CD4-positive, alpha-beta T cell treated with Interleukin-17A for 4 hours (primary cell): ENCODE results near the gene FAM163A.

Experiments
- DNase-seq: peaks from one replicate; pipeline ENCODE4 v3.0.0-alpha.2; 2020; ENCODE audit warnings: mixed read lengths

The FAM163A gene

GRCh38 chr1:179753061-179753460 is 10.0 kb downstream of the FAM163A start:
- DNase-seq = no peak

DNA sequence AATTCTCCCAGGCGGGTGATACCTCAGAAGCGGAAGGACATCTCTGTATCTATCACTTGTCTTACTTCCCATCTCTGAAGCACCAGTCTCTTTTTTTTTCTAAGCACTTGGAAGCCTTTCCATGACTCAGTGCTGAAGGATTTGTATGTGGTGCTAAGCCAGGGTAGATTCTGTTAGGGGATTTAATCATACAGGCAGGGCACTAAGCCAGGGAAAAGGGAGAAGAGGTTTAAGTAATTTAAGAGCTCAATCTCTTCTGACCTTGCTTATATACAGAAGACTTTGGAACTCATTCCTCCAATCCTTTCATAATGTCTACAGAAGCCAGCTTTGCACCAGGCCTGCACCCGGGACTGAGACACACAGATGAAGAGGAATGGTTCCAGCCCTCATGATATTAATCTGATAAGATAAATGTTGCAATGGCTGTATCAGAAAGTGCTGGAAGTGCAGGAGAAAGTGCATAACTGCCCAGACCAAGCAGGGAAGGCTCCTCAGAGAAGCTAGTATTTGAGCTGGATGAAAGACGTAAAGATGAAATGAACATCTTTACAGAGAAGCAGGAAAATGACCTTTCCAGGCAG is 11.0 kb downstream of the FAM163A start:
- no peak for DNase-seq

DNA sequence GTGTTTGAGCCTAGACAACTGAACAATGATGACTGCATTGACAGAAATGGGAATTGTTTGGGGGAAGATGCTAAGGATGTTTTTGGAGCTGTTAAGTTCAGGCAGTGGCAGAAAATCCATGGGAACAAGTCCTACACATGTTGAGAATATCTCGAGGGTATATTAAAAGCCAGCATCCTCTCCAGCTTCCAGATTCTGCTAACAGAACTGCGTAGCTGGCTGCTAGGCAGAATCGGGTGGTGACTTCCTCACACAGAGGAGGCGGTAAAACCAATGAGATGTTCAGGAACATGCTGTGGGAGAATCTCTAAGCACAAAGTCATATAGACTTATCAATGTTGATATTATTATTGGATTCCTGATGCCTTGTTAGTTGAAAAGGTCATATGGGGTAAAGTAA is 14.8 kb downstream of the FAM163A start:
- no peak for DNase-seq

GRCh38 chr1:179760521-179760920 is 17.4 kb downstream of the FAM163A start:
- DNase-seq = no peak

GRCh38 chr1:179761296-179761695 is 18.2 kb downstream of the FAM163A start:
- no peak for DNase-seq

- DNase-seq = no peak
Measured at GRCh38 chr1:179761846-179762640, 19.0 kb downstream of the FAM163A start.

- no peak for DNase-seq
Measured at GRCh38 chr1:179767177-179767581, 24.1 kb downstream of the FAM163A start.

- no peak for DNase-seq
Measured at GRCh38 chr1:179767996-179768395, 24.9 kb downstream of the FAM163A start.

DNA sequence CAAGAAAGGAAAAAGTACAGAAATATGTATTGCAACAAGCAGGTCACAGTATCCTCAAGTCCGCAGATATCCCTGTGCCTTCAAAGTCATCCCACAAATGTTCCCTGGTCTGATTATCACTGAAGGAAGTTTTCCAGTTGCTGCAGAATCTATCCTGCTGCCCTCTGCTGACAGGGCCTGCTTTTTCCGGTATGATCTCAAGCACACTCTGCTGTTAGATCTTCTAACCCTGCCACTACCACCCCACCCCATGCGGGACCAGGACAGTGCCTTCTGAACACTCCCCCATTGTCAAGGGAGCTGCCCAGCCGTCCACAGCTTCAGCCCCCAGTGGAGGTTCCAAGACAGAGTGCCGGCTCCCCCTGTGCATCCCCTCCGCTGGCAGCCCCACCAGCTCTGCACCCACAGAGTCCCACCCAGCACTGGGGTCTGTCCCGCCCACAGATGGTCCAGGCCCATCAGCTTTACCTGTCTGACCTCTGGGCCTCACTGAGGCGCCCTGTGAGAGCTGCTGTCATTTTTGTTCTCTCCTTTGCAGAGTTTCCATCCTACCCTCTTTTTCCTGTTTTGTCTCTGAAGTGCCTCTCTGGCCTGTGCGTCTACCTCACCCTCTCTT is 27.9 kb downstream of the FAM163A start:
- no peak for DNase-seq

DNA sequence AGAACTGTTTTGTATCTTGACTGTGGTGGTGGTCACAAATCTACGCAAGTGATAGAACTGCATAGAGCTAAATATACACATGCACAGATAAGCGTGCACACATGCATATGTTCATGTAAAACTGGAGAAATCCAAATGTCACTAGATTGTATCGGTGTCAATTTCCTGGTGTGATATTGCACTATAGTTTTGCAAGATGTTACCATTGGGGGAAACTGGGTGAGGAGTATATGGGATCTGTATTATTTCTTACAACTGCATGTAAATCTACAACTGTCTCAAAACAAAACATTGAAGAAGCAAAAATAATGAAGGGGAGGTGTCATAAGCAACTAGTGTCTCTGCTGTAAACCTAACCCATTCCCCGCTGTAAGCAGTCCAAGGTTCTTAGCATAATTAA is 30.2 kb downstream of the FAM163A start:
- no peak for DNase-seq

- DNase-seq = no peak
Measured at GRCh38 chr1:179774000-179774399, 30.9 kb downstream of the FAM163A start.

- DNase-seq = no peak
Measured at GRCh38 chr1:179774566-179774965, 31.5 kb downstream of the FAM163A start.

DNA sequence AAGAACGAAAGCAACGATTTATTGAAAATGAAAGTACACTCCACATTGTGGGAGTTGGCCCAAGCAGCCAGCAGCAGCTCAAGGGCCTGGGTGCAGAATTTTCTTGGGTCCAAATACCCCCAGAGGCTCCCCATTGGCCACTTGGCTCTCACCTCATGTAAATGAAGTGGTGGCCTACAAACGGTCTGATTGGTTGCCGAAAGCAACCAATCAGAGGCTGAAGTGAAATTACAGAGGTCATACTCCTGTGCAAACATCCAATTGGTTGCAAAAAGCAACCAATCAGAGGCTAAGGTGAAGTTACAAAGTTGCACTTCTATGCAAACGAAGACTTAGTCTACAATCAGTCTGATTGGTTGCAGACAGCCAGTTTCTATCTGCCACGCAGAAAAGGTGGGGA is 31.9 kb downstream of the FAM163A start:
- no peak for DNase-seq

DNA sequence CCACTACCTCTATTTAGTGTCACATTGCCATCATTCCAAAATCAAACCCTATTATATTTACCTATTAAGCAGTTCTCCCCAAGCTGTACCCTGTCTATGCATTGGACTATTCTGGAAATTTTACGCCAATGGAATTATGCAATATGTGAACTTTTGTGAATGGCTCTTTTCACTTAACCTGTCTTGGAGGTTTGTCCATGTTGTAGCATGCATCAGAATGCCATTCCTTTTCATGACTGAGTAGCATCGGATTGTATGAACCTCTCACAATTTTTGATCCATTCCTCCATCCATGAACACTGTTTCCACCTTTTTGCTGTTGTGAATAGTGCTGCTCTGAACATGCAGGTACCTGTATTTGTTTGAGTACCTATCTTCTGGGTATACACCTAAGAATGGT is 33.7 kb downstream of the FAM163A start:
- no peak for DNase-seq

DNA sequence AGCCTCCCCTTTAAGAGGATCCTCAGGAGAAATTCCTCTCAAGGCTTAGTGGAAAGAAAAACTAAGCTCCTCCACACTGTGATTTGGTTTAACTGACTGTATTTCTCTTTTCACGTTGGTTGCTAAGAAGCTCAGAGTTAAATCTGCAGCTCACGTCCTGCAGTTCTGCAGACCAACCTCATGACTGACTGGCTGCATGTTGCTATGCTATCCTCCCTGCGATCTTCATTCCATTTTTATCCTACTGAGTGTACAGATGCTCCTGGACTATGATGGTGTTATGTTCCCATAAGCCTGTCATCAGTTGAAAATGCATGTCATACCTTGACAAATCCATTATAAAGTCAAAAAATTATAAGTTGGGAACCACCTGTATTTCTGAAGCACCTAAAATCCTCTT is 34.6 kb downstream of the FAM163A start:
- DNase-seq = no peak

GRCh38 chr1:179779645-179780272 is 36.7 kb downstream of the FAM163A start:
- no peak for DNase-seq

DNA sequence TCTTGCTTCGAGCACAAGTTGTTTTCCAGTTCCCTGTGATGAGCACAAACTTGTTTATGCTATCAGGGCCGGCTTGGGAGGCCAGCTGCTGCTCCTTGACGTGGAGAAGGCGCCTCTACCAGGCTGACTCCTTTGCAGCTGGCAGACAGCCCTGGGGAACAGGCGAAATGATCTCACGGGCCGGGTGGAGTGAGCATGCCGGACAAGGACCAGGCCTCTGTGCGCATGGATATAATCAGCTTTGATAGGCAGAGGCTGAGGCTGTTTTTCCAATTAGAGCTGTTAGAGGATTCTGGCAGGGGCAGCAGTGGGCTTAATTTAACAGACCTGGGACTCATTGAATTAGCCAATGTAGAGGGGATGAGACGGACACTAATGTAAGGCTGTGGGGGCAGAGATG is 38.9 kb downstream of the FAM163A start:
- DNase-seq = no peak

DNA sequence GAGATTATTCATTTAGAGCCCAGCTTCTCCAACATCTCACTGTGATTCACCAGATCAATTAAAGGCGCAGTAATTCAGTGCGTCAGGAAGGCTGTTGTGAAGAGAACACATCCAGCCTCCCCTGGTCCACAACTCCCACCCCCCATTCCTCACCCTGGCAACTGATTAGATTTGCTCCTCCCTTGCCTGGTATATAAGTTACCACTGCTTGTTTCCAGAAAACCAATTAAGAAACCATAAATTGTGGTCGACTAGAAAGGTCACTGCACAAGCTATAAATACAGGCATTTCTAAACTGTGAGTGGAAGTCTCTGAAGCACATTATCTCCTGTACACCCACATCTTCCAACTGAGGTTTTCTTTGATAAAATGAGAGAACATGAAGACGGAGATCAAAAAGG is 41.9 kb downstream of the FAM163A start:
- DNase-seq = no peak

DNA sequence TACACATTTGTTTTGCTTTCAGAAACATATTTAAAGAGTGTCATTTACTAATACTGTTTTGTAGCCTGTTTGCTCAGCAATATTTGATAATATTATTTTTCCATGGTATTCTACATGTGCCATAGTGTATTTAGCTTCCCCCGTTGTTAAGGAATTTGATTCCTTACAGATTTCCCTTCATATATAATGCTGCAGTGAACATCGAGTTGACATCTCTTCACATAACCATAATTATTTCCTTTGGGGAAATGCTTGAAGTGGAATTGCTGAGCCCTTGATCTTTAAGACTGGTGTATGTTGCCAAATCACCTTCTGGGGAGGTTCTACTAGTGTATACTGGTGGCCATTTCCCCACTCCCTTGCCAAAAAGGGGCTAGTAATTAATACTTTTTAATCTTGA is 42.6 kb downstream of the FAM163A start:
- DNase-seq = no peak

DNA sequence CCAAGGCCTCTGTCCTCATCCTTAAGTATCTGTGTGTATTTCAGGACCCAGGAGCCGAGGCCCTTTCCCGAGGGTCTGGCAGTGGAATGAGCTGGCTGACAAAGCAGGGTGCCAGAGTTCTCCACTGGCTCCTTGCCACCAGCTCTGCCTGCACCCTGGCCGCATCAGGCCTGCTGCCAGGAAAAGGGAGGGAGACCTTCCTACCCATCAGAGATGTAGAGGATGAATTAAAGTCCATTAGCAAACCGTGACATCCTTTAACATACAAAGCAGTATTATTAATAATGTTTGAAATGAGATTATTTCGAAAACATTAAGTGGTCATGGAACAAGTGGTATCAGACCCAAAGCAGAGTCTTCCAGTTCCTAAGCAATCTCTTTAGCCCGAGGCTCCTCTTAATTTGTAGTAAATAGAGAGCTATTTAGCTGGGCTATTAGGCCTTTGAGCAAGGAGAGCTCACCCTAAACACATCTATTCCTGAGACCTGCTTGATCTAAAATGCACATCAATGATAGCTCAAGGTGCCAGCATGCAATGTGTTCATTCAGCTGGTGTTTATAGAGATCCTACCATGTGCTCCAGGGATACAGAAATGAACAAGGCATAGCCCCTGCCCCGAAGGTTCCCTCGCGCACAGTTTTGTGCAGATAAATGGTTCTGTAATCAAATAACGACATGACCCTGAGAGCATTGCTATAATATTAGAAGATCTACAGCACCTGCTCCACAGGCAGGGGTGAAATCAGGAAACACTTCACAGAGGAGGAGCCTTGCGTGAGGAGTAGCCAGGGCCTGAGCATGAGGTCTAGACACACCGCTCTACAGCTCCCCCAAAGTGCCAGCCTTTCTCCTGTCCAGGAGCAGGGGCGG is 44.0 kb downstream of the FAM163A start:
- DNase-seq = no peak

GRCh38 chr1:179788259-179788658 is 45.2 kb downstream of the FAM163A start:
- DNase-seq = no peak

DNA sequence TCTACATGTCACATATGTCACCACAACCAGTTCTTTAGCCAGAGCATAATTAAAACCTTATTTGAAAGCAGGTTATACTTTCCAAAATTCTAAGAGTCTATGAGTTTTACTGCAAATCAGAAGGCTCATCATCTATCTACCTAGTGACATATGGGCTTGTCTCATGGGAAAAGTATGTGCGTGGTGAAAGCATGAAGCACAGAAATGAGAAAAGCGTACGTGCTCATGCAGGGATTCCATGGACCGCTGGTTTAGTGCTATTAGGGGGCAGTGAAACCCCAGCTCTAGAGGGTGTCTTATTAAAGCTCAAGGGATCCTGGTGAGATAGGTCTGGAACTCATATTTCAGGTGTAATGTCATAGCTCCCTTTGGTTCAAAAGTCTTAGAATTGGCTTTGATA is 50.2 kb downstream of the FAM163A start:
- DNase-seq = no peak

DNA sequence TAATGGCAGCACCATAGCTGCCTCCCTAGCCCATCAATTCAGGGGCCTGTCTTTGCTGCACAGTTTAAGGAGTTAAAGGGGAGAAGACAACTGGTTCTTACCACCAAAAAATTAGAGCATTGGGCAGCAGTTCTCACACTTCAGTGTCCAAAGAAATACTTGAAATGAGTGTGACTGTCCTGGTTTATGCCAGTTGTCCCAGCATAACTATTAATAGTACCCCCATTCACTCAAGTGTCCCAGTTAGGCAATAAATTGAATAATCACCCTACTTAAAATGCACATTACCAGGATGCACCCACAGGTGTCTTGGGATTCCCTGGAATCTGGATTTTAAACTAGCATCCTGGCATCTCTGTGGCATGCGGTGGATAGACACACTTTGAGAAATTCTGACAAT is 51.1 kb downstream of the FAM163A start:
- no peak for DNase-seq
